CD4-positive, alpha-beta T cell (primary cell): ENCODE results near the gene PDE3B. TPM values are rescaled to one million over a fixed set of nuclear protein-coding genes. Genes with fewer than 3 reads are reported as not detected.
A peak's percentile ranks its signal among the peaks of the same experiment; 100 is the strongest.
"Not testable (repeated sequence)": the region's sequence is repeated elsewhere in the genome, so short reads cannot be mapped to it uniquely, and the experiment has no call there.

Experiments
- ATAC-seq: fragments of 200-7000 bp; cut with Tn5 transposase; one replicate; pipeline ENCODE4 v1.10.0; 2022; ENCODE audit warnings: mild to moderate bottlenecking; ENCODE audit not compliant: poor library complexity
- CTCF ChIA-PET: fragments of 350-600 bp; sonication (Branson Sonifier 250); formaldehyde crosslinking; loops from one replicate; lab custom pipeline; 2021; ENCODE audit warnings: antibody characterized with exemption, inconsistent platforms; lab: Charles Lee
- POLR2A ChIA-PET: fragments of 350-600 bp; sonication (Branson Sonifier 250); formaldehyde crosslinking; loops from one replicate; lab custom pipeline; 2021; ENCODE audit warnings: antibody characterized with exemption, inconsistent platforms; lab: Charles Lee
- DNase-seq, 14 experiments: peaks; one replicate each; pipeline ENCODE4 v3.0.0-alpha.2; 2013 to 2020; ENCODE audit warnings: mixed read lengths in 2 of 14
- H3K27ac ChIP-seq, 2 donors: one replicate each; pipeline versions ENCODE4 v1.5.1 to v1.7.0; 2013; ENCODE audit warnings: low read length in 2 of 2, low read depth in 1 of 2, mild to moderate bottlenecking in 1 of 2
- H3K27me3 ChIP-seq, 2 experiments: 1 replicate in 1 of 2; 2 replicates in 1 of 2; pipeline versions ENCODE4 v1.6.1 to v1.7.0; 2013; ENCODE audit warnings: low read length in 2 of 2, control low read depth in 1 of 2, mild to moderate bottlenecking in 1 of 2, moderate library complexity in 1 of 2; ENCODE audit not compliant: insufficient read depth in 2 of 2, control insufficient read depth in 1 of 2
- H3K36me3 ChIP-seq: one replicate; pipeline ENCODE4 v1.6.1; 2013; ENCODE audit warnings: low read length, control low read depth; ENCODE audit not compliant: insufficient read depth
- H3K4me1 ChIP-seq: one replicate; pipeline ENCODE4 v1.6.1; 2013; ENCODE audit warnings: low read length, control low read depth; ENCODE audit not compliant: insufficient read depth
- H3K4me3 ChIP-seq: one replicate; pipeline ENCODE4 v1.5.1; 2013; ENCODE audit warnings: mild to moderate bottlenecking, low read length, moderate library complexity
- H3K9me3 ChIP-seq, 2 experiments: 1 replicate in 1 of 2; 2 replicates in 1 of 2; pipeline versions ENCODE4 v1.6.1 to v1.7.0; 2013; ENCODE audit warnings: low read length in 2 of 2, mild to moderate bottlenecking in 2 of 2, control low read depth in 1 of 2, moderate library complexity in 1 of 2; ENCODE audit not compliant: control insufficient read depth in 1 of 2, insufficient read depth in 1 of 2
- H3K27ac Mint-ChIP-seq: one replicate; pipeline ENCODE4 v1.8.0; 2020; ENCODE audit warnings: mixed read lengths
- H3K27me3 Mint-ChIP-seq: one replicate; pipeline ENCODE4 v1.8.0; 2021; ENCODE audit warnings: mixed read lengths
- H3K36me3 Mint-ChIP-seq: one replicate; pipeline ENCODE4 v1.8.0; 2021; ENCODE audit warnings: low read depth, mixed read lengths
- H3K4me1 Mint-ChIP-seq: one replicate; pipeline ENCODE4 v1.8.0; 2021; ENCODE audit warnings: low read depth, mixed read lengths
- H3K4me3 Mint-ChIP-seq: one replicate; pipeline ENCODE4 v1.8.0; 2020; ENCODE audit warnings: mild to moderate bottlenecking, mixed read lengths
- H3K9me3 Mint-ChIP-seq: one replicate; pipeline ENCODE4 v1.8.0; 2020; ENCODE audit warnings: mixed read lengths
- CTCF ChIP-seq: fragments of 200-600 bp; IDR thresholded peaks from one replicate; pipeline ENCODE4 v1.8.0; 2022; ENCODE audit warnings: antibody characterized with exemption, mild to moderate bottlenecking
- intact Hi-C, 2 experiments: fragments of 100-400 bp; cut with DNase I in 1 of 2; cut with micrococcal nuclease in 1 of 2; formaldehyde crosslinking; loops; one replicate each; pipeline versions ENCODE4 v1.15.1 to v1.9.0; 2023 to 2025; cut with DNase I, micrococcal nuclease
- total RNA-seq, 174 experiments: library from RNA in 2 of 174; stranded (reverse) in 2 of 174; gene quantifications; one replicate each; pipeline ENCODE4 v1.2.3 and lab custom pipeline; 2021 to 2026

The PDE3B gene
- total RNA-seq, 2 experiments from 2014 or later, result 103 to 106 TPM

- CTCF ChIA-PET, result no interaction called here
- no peak for DNase-seq
- H3K4me1 Mint-ChIP-seq, result peaks cover 64% of the 10 kb centered on the region
- Histone ChIP-seq H3K27me3 (no peaks in the 10 kb centered on the region), H3K4me1 (peaks cover 4% of the 10 kb centered on the region), H3K4me3 (no peak overlapping the region), H3K9me3 (no peaks in the 10 kb centered on the region), H3K27ac (no peak overlapping the region), H3K36me3 (peaks cover 27% of the 10 kb centered on the region)
- no peaks in the 10 kb centered on the region for H3K27me3 Mint-ChIP-seq
- no peak for ATAC-seq
- H3K4me3 Mint-ChIP-seq, result no peak overlapping the region
- TF ChIP-seq CTCF, result no peak
- H3K9me3 Mint-ChIP-seq, result no peaks in the 10 kb centered on the region
- intact Hi-C loops, result no loop called here
- H3K36me3 Mint-ChIP-seq, result peaks cover 82% of the 10 kb centered on the region
- POLR2A ChIA-PET, result interaction anchor here (1.2 kb wide), 2 partner anchors 12 to 13 kb away, joined by 3 to 6 read pairs; no protein-coding TSS in a partner anchor
- H3K27ac Mint-ChIP-seq, result no peak overlapping the region
Observed at GRCh38 chr11:14657841-14658240, 14.2 kb downstream of the PDE3B start.

DNA sequence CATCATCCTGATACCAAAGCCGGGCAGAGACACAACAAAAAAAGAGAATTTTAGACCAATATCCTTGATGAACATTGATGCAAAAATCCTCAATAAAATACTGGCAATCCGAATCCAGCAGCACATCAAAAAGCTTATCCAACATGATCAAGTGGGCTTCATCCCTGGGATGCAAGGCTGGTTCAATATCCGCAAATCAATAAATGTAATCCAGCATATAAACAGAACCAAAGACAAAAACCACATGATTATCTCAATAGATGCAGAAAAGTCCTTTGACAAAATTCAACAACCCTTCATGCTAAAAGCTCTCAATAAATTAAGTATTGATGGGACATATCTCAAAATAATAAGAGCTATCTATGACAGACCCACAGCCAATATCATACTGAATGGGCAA lies 21.3 kb downstream of the PDE3B start:
- H3K4me1 Mint-ChIP-seq, result peaks cover 27% of the 10 kb centered on the region
- POLR2A ChIA-PET, H3K27ac ChIP-seq, CTCF ChIA-PET, DNase-seq, H3K27me3 Mint-ChIP-seq, H3K9me3 ChIP-seq, H3K4me3 ChIP-seq, H3K4me1 ChIP-seq, intact Hi-C loops, H3K4me3 Mint-ChIP-seq, ATAC-seq, H3K27me3 ChIP-seq, H3K9me3 Mint-ChIP-seq: not testable (repeated sequence)
- peaks cover 67% of the 10 kb centered on the region for H3K36me3 Mint-ChIP-seq
- H3K27ac Mint-ChIP-seq, result peak overlapping the region; percentile 44
- peaks cover 14% of the 10 kb centered on the region for H3K36me3 ChIP-seq

- H3K27ac ChIP-seq, H3K4me3 ChIP-seq, H3K9me3 Mint-ChIP-seq, DNase-seq, H3K4me1 ChIP-seq, H3K9me3 ChIP-seq, H3K4me3 Mint-ChIP-seq, intact Hi-C loops, H3K27ac Mint-ChIP-seq, ATAC-seq, H3K27me3 ChIP-seq, H3K27me3 Mint-ChIP-seq, H3K36me3 ChIP-seq: not testable (repeated sequence)
- H3K36me3 Mint-ChIP-seq, result peaks cover 63% of the 10 kb centered on the region
- ChIA-PET POLR2A (interaction anchor here (1.1 to 2.0 kb wide), 3 partner anchors 17 to 79 kb away, joined by 3 to 6 read pairs (median 3); partner anchors contain the start of gene PDE3B), CTCF (interaction anchor here (0.9 kb wide), 1 partner anchor 16 kb away, joined by 3 read pairs; no protein-coding TSS in a partner anchor)
- peaks cover 43% of the 10 kb centered on the region for H3K4me1 Mint-ChIP-seq
Observed at GRCh38 chr11:14667329-14667728, 23.7 kb downstream of the PDE3B start.

GRCh38 chr11:14668731-14669301 lies 25.2 kb downstream of the PDE3B start:
- ATAC-seq, result peak; percentile 37
- peaks cover 58% of the 10 kb centered on the region for H3K4me1 Mint-ChIP-seq
- CTCF ChIA-PET, result no interaction called here
- peaks cover 10% of the 10 kb centered on the region for H3K9me3 Mint-ChIP-seq
- H3K4me3 Mint-ChIP-seq, result no peak overlapping the region
- H3K27me3 ChIP-seq, result no peaks in the 10 kb centered on the region
- H3K4me1 ChIP-seq, result no peaks in the 10 kb centered on the region
- H3K27me3 Mint-ChIP-seq, result no peaks in the 10 kb centered on the region
- no peak for DNase-seq
- H3K4me3 ChIP-seq, result no peak overlapping the region
- peaks cover 72% of the 10 kb centered on the region for H3K36me3 Mint-ChIP-seq
- H3K9me3 ChIP-seq, result no peaks in the 10 kb centered on the region
- no peak overlapping the region for H3K27ac ChIP-seq
- intact Hi-C loops, result no loop called here
- TF ChIP-seq CTCF, result no peak
- POLR2A ChIA-PET, result interaction anchor here (0.7 to 2.0 kb wide), 5 partner anchors 9 to 96 kb away, joined by 3 to 6 read pairs (median 3); partner anchors contain the start of gene PDE3B
- no peak overlapping the region for H3K27ac Mint-ChIP-seq
- H3K36me3 ChIP-seq, result no peaks in the 10 kb centered on the region
